Neural progenitor cell (in vitro differentiated cells): ENCODE data around the gene KIAA1217.

ENCODE experiments used
- EZH2phosphoT487 ChIP-seq: fragments of 200-600 bp; sonication (generic); IDR thresholded peaks from 2 replicates; pipeline ENCODE4 v1.6.1; 2017; ENCODE audit warnings: antibody characterized with exemption
- TF ChIP-seq, protein P1 (sequence below): fragments of 200-600 bp; sonication (generic); IDR thresholded peaks from 2 replicates; pipeline ENCODE4 v1.5.1; 2017; ENCODE audit warnings: antibody characterized with exemption, mild to moderate bottlenecking

DNA sequence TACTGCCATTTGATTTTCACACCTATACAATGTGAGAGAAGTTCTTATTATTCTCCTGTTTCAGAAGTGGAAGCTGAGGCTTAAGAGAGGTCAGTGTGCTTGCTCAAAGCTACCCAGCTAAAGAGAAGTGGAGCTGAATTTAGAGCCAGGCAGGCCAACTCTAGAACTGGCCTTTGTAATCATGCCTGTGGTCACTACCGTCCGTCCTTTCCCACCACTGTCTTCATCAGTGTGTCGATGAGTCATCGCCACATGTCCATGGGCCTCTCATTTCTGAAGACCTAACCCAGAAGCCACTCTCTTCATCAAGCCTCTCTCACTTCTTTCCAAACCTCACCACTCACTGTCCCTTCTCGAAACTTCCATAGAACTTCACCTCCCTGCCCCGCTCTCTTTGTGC is 237.8 kb downstream of the KIAA1217 start:
- TF ChIP-seq, protein P1, sequence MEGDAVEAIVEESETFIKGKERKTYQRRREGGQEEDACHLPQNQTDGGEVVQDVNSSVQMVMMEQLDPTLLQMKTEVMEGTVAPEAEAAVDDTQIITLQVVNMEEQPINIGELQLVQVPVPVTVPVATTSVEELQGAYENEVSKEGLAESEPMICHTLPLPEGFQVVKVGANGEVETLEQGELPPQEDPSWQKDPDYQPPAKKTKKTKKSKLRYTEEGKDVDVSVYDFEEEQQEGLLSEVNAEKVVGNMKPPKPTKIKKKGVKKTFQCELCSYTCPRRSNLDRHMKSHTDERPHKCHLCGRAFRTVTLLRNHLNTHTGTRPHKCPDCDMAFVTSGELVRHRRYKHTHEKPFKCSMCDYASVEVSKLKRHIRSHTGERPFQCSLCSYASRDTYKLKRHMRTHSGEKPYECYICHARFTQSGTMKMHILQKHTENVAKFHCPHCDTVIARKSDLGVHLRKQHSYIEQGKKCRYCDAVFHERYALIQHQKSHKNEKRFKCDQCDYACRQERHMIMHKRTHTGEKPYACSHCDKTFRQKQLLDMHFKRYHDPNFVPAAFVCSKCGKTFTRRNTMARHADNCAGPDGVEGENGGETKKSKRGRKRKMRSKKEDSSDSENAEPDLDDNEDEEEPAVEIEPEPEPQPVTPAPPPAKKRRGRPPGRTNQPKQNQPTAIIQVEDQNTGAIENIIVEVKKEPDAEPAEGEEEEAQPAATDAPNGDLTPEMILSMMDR: no peak
- TF ChIP-seq EZH2phosphoT487: no peak
